ENCODE data around the gene SREBF2. TPM values are rescaled to one million over a fixed set of nuclear protein-coding genes. Genes with fewer than 3 reads are reported as not detected.

The SREBF2 gene
- total and polyA plus RNA-seq, 2 of the 13 experiments (the other 11 are each of a cell fraction or from before 2014, with no cell fraction given): 53.8 to 72.6 TPM

DNA sequence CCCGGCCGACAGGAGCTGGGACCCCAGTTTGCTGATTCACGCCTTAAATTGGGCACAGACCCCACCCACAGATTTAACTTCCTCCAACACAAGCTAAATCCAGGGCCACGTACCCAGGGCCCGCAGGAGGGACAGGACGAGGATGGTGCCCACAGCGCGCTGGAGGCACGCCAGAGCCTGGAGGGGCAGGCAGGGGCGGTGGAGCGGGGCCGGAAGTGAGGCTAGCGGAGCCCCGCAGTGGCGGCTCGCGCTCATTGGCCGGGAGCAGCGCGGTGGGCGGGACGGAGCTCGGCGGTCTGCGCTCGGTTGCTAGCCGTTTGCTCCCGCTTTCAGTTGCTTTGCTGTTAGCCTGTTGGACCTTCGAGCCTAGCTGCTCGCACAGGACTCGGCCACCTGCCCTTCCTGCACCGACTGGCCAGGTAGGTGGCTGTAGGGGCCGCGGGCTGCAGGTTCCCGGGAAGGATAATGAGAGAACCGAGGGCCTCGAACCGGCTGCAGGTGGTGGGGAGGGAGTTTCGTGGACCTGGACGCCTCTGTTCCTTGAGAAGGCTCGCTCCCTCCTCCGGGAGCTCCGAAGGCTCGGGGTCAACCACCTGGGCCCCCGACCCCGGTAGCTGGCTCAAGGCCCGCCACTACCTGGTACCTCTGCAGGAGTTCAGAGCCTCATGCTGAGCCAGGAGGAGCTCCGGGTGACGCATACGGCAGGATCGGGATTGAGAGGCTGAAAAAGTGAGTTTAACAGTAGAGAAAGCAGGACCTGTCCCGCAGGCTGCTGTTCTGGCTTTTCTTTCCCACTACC, 32.4 kb upstream of the SREBF2 start, which contains the start of gene CCDC134 (continued):
- TF ChIP-seq AKAP8 (CRISPR knock-in tag; IDR thresholded peaks at IDR 0.05): 0 out of 2 replicates have a peak, but pooled peaks have one; percentile 60
- TF ChIP-seq TMF1 (CRISPR knock-in tag; IDR thresholded peaks at IDR 0.05; ENCODE audit: low read depth): peak; percentile 80; the same call in 1 of the 2 replicates
- no peak; the same call in 1 of the 2 replicates for TF ChIP-seq FOXM1 (CRISPR knock-in tag; IDR thresholded peaks at IDR 0.05)
- no peak for TF ChIP-seq RELA (CRISPR knock-in tag; IDR thresholded peaks at IDR 0.05)
- TF ChIP-seq, protein P1, sequence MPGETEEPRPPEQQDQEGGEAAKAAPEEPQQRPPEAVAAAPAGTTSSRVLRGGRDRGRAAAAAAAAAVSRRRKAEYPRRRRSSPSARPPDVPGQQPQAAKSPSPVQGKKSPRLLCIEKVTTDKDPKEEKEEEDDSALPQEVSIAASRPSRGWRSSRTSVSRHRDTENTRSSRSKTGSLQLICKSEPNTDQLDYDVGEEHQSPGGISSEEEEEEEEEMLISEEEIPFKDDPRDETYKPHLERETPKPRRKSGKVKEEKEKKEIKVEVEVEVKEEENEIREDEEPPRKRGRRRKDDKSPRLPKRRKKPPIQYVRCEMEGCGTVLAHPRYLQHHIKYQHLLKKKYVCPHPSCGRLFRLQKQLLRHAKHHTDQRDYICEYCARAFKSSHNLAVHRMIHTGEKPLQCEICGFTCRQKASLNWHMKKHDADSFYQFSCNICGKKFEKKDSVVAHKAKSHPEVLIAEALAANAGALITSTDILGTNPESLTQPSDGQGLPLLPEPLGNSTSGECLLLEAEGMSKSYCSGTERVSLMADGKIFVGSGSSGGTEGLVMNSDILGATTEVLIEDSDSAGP (CRISPR knock-in tag; IDR thresholded peaks at IDR 0.05; ENCODE audit: borderline replicate concordance): peak; percentile 84
- no peak for TF ChIP-seq ZNF282 (IDR thresholded peaks at IDR 0.05; ENCODE audit: partially characterized antibody)
- peak; percentile 79 for TF ChIP-seq TFDP2 (CRISPR knock-in tag; IDR thresholded peaks at IDR 0.05)
- 0 out of 2 replicates have a peak, but pooled peaks have one; percentile 58 for TF ChIP-seq ZFP62 (CRISPR knock-in tag; IDR thresholded peaks at IDR 0.05)
- TF ChIP-seq ZSCAN20 (CRISPR knock-in tag; IDR thresholded peaks at IDR 0.05; ENCODE audit: borderline replicate concordance): 0 out of 2 replicates have a peak, but pooled peaks have one; percentile 26
- TF ChIP-seq ZFP90 (CRISPR knock-in tag; IDR thresholded peaks at IDR 0.05; ENCODE audit: borderline replicate concordance): peak; percentile 83; the same call in 1 of the 2 replicates
- TF ChIP-seq ZNF136 (CRISPR knock-in tag; IDR thresholded peaks at IDR 0.05; ENCODE audit: low read depth): no peak
- no peak for TF ChIP-seq ZNF260 (CRISPR knock-in tag; IDR thresholded peaks at IDR 0.05; ENCODE audit: borderline replicate concordance, low read depth)
- TF ChIP-seq, protein P2, sequence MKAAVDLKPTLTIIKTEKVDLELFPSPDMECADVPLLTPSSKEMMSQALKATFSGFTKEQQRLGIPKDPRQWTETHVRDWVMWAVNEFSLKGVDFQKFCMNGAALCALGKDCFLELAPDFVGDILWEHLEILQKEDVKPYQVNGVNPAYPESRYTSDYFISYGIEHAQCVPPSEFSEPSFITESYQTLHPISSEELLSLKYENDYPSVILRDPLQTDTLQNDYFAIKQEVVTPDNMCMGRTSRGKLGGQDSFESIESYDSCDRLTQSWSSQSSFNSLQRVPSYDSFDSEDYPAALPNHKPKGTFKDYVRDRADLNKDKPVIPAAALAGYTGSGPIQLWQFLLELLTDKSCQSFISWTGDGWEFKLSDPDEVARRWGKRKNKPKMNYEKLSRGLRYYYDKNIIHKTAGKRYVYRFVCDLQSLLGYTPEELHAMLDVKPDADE (CRISPR knock-in tag; IDR thresholded peaks at IDR 0.05): peak; percentile 85
- peak; percentile 62; the same call in 1 of the 2 replicates for TF ChIP-seq ZNF839 (CRISPR knock-in tag; IDR thresholded peaks at IDR 0.05; ENCODE audit: borderline replicate concordance)
- no peak for TF ChIP-seq TRIM24 (CRISPR knock-in tag; IDR thresholded peaks at IDR 0.05)
- peak; percentile 32; the same call in 1 of the 2 replicates for TF ChIP-seq ZNF652 (CRISPR knock-in tag; IDR thresholded peaks at IDR 0.05; ENCODE audit: borderline replicate concordance, low read depth)
- TF ChIP-seq, protein P3, sequence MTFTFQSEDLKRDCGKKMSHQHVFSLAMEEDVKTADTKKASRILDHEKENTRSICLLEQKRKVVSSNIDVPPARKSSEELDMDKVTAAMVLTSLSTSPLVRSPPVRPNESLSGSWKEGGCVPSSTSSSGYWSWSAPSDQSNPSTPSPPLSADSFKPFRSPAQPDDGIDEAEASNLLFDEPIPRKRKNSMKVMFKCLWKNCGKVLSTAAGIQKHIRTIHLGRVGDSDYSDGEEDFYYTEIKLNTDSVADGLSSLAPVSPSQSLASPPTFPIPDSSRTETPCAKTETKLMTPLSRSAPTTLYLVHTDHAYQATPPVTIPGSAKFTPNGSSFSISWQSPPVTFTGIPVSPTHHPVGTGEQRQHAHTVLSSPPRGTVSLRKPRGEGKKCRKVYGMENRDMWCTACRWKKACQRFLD (CRISPR knock-in tag; IDR thresholded peaks at IDR 0.05; ENCODE audit: borderline replicate concordance): peak; percentile 94; the same call in 1 of the 2 replicates
- no peak for TF ChIP-seq FOSL1 (CRISPR knock-in tag; IDR thresholded peaks at IDR 0.05; ENCODE audit: borderline replicate concordance)
- TF ChIP-seq PHB2 (IDR thresholded peaks at IDR 0.05; ENCODE audit: partially characterized antibody): no peak
- TF ChIP-seq GPBP1L1 (CRISPR knock-in tag; IDR thresholded peaks at IDR 0.05): no peak
- TF ChIP-seq ARID2 (CRISPR knock-in tag; IDR thresholded peaks at IDR 0.05; ENCODE audit: borderline replicate concordance): no peak

All from HepG2 (cell line).